ENCODE results near the gene CRKL. TPM values are rescaled to one million over a fixed set of nuclear protein-coding genes. Genes with fewer than 3 reads are reported as not detected.

Gene CRKL
- total RNA-seq, 4 donors from 2014 or later: 38.2 to 46.2 (median 44.4) TPM

DNA sequence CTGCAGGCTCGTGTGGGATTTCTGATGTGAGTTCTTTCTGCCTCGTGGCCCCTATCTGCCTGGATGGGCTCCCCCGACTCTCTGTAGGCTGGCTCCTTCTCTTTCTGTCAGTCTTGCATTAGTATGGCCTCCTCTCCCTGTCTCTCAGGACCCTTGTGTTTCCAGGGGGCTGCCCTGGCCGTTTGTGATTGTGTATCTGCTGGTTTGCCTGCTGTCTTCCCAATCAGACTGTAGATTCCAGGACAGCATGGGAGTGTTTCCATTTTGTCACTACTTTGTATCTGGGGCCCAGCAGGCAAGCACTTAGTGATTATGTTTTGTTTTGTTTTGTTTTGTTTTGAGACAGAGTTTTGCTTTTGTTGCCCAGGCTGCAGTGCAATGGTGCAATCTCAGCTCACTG lies 32.8 kb upstream of the CRKL start:
- TF ChIP-seq, protein P1, sequence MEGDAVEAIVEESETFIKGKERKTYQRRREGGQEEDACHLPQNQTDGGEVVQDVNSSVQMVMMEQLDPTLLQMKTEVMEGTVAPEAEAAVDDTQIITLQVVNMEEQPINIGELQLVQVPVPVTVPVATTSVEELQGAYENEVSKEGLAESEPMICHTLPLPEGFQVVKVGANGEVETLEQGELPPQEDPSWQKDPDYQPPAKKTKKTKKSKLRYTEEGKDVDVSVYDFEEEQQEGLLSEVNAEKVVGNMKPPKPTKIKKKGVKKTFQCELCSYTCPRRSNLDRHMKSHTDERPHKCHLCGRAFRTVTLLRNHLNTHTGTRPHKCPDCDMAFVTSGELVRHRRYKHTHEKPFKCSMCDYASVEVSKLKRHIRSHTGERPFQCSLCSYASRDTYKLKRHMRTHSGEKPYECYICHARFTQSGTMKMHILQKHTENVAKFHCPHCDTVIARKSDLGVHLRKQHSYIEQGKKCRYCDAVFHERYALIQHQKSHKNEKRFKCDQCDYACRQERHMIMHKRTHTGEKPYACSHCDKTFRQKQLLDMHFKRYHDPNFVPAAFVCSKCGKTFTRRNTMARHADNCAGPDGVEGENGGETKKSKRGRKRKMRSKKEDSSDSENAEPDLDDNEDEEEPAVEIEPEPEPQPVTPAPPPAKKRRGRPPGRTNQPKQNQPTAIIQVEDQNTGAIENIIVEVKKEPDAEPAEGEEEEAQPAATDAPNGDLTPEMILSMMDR (IDR thresholded peaks at IDR 0.05): no peak
- no peak for TF ChIP-seq POLR2A (IDR thresholded peaks at IDR 0.05)
- WGBS, 2 donors: 69 to 72% methylated on average over 4 of the region's 4 CpGs
- no peak overlapping the region for H3K4me3 ChIP-seq
- no peaks in the 10 kb centered on the region for H3K9me3 ChIP-seq
- peaks cover 6 to 89% (median 25%) of the 10 kb centered on the region in 3 donors for H3K36me3 ChIP-seq
- peaks cover 0 to 13% (median 7%) of the 10 kb centered on the region in 3 donors for H3K4me1 ChIP-seq
- H3K27ac ChIP-seq: no peak overlapping the region
- intact Hi-C loops (cut with DNase I): no loop called here
- DNase-seq: no peak
- no peaks in the 10 kb centered on the region for H3K27me3 ChIP-seq

DNA sequence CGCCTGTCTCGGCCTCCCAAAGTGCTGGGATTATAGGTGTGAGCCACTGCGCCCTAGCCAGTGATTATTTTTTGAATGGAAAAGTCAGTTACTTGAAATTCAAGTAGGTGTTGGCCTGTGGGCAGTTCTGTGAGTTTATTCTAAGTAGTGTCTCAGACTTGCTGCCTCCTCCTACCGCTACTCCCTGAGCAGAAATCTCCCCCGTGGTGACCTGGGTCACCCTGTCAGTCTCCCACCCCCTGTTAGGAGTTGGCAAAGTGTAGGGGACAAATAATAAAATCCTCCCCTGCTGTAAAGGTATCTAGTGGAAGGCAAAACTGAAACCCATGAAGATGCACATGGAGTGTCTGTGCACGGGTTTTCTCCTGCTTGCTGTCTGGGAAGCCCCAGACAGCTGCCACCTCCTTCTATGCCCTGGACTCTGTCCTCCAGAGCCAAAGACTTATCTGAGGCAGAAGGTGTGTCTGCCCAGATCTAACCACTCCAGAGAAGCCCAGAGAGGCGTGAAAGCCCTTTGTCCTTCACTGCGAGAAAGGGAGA lies 32.1 kb upstream of the CRKL start:
- Histone ChIP-seq H3K27ac (peak overlapping the region in 3 of 4 donors; percentile 50 to 74 (median 61)), H3K27me3 (no peaks in the 10 kb centered on the region), H3K9me3 (no peaks in the 10 kb centered on the region), H3K36me3 (peaks cover 6 to 93% (median 25%) of the 10 kb centered on the region in 3 donors), H3K4me3 (no peak overlapping the region), H3K4me1 (peaks cover 0 to 13% (median 7%) of the 10 kb centered on the region in 3 donors)
- no peak for TF ChIP-seq POLR2A (IDR thresholded peaks at IDR 0.05)
- TF ChIP-seq, protein P1 (IDR thresholded peaks at IDR 0.05): no peak
- DNase-seq: no peak
- intact Hi-C loops (cut with DNase I): no loop called here
- WGBS, 2 donors: 61 to 67% methylated on average over 4 to 7 of the region's 8 CpGs

DNA sequence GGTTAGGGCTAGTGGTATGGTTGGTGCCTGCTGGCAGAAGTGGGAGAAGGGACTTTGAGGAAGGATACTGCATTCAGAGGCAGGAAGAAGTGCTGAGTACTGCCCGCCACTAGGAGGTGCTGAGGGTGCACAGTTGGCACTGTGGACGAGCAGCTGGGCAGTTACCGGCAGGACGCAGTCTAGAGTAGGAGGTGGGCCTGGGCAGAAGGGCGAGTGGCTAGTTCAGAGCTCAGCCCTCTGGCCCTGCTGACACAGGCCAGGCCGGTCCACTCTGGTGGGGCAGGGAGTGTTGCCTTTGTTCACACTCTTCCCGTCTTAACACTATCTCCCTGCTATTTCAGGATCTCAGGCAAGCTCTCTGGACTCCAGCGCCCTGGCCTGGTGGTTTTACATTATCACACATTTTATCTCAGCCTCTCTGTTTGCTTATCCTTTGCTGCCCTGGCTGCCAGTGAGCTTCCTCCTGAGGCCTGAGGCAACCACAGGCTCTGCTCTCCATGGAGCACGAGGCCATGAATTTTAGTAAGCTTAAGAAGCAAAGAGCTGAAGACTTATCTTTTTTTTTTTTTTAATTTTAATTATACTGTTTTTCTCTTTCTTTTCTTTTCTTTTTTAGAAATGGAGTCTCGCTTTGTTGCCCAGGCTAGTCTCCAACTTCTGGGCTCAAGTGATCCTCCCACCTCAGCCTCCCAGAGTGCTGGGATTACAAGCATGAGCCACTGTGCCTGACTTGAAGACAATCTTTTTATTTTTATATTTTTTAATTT lies 31.5 kb upstream of the CRKL start:
- Histone ChIP-seq H3K27ac (peak overlapping the region; percentile 50 to 79 (median 68)), H3K27me3 (no peaks in the 10 kb centered on the region), H3K9me3 (no peaks in the 10 kb centered on the region), H3K36me3 (peaks cover 6 to 91% (median 25%) of the 10 kb centered on the region in 3 donors), H3K4me3 (peak overlapping the region in 1 of 4 donors; percentile 27), H3K4me1 (peaks cover 0 to 11% (median 7%) of the 10 kb centered on the region in 3 donors)
- intact Hi-C loops (cut with DNase I): no loop called here
- WGBS, 2 donors: 31 to 36% methylated on average over 6 to 10 of the region's 10 CpGs
- TF ChIP-seq, protein P1 (IDR thresholded peaks at IDR 0.05): peak; percentile 66 to 93 (median 81)
- peak in 1 of 4 donors; percentile 14 for TF ChIP-seq POLR2A (IDR thresholded peaks at IDR 0.05)
- DNase-seq: no peak

DNA sequence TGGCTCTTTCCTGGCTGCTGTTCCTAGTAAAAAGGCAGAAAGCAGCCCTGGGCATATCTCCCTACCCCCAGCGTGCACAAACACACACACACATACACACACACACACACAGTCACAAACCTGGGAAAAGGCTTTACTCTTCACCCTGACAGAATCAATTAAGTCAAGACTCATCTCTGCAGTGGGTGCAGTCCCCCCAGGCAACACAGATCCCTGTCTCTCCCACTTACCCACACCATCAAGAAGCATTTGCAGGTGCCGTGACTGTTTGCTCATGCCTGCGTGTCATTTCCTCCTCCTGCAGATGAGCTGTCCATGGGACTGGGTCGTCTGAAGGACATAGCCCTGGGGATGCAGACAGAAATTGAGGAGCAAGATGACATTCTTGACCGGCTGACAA lies 29.8 kb upstream of the CRKL start:
- intact Hi-C loops (cut with DNase I): no loop called here
- no peak for DNase-seq
- Histone ChIP-seq H3K36me3 (peaks cover 6 to 75% (median 21%) of the 10 kb centered on the region in 3 donors), H3K4me3 (no peak overlapping the region), H3K4me1 (peaks cover 0 to 10% (median 7%) of the 10 kb centered on the region in 3 donors), H3K9me3 (no peaks in the 10 kb centered on the region), H3K27ac (no peak overlapping the region), H3K27me3 (no peaks in the 10 kb centered on the region)
- WGBS, 2 donors: 65 to 76% methylated on average over 2 of the region's 5 CpGs
- no peak for TF ChIP-seq POLR2A (IDR thresholded peaks at IDR 0.05)
- TF ChIP-seq, protein P1 (IDR thresholded peaks at IDR 0.05): no peak

DNA sequence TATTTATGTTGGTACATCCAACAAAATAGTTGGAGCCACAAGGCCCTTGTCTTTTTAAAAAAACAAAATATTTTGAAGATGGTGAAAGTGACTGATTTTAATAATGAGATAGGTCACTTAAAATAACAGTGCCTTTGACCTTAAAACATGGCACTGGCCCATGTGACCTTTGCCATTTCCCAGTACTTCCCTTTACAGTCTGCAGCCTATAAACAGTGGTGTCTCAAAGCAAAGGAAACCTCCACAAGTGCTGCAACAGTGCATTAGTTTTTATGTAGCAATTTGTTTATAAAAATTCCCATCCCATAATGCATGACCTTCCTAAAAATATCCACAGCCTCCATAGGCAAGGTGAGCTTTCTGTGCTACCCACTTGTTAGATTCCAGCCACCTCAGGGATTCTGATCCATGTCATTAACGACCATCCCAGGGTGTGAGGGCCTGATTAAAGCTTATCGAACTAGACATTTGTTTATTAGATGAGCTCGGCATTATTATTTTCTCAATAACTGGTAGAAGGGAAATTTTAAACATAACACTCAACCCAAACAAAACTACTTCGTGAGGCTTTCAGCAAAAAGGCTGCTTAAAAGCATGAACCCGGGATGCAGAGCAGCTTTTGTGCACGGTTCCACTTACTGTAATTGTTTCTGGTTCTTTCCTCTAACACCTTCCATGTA lies 28.0 kb upstream of the CRKL start:
- intact Hi-C loops (cut with DNase I): no loop called here
- TF ChIP-seq POLR2A (IDR thresholded peaks at IDR 0.05): no peak
- TF ChIP-seq, protein P1 (IDR thresholded peaks at IDR 0.05): no peak
- 64% methylated on average over 6 of the region's 6 CpGs for WGBS, 2 donors

More for the DNA sequence above, 28.0 kb upstream of the CRKL start:
- Histone ChIP-seq H3K9me3 (no peaks in the 10 kb centered on the region), H3K4me1 (peaks cover 0 to 10% (median 7%) of the 10 kb centered on the region in 3 donors), H3K27me3 (no peaks in the 10 kb centered on the region), H3K36me3 (peaks cover 0 to 57% (median 21%) of the 10 kb centered on the region in 3 donors), H3K4me3 (no peak overlapping the region), H3K27ac (no peak overlapping the region)
- no peak for DNase-seq

Measured in esophagus squamous epithelium (tissue), 5 donors.